Peyer's patch (tissue), 4 donors: ENCODE results near the gene RUBCN. TPM values are rescaled to one million over a fixed set of nuclear protein-coding genes. Genes with fewer than 3 reads are reported as not detected.

Experiments
- DNase-seq, 3 donors: peaks; one replicate each; pipeline ENCODE4 v3.0.0-alpha.2; 2017 to 2019
- H3K27ac ChIP-seq, 4 donors: fragments of 200-600 bp; sonication (generic); one replicate each; pipeline ENCODE4 v1.5.1; 2016 to 2019
- H3K27me3 ChIP-seq, 2 donors: fragments of 200-600 bp; sonication (generic); one replicate each; pipeline ENCODE4 v1.5.1; 2019
- H3K36me3 ChIP-seq, 3 donors: fragments of 200-600 bp; sonication (generic); one replicate each; pipeline ENCODE4 v1.5.1; 2016 to 2019
- H3K4me1 ChIP-seq, 4 donors: fragments of 200-600 bp; sonication (generic); one replicate each; pipeline ENCODE4 v1.5.1; 2016 to 2019
- H3K4me3 ChIP-seq, 4 donors: fragments of 200-600 bp; sonication (generic); 1 replicate in 3 of 4; 2 replicates in 1 of 4; pipeline ENCODE4 v1.5.1; 2016 to 2019; ENCODE audit warnings: mild to moderate bottlenecking in 1 of 4
- H3K9me3 ChIP-seq, 4 donors: fragments of 200-600 bp; sonication (generic); one replicate each; pipeline ENCODE4 v1.5.1; 2016 to 2019; ENCODE audit warnings: mild to moderate bottlenecking in 1 of 4
- POLR2A ChIP-seq, 2 donors: fragments of 450-650 bp; IDR thresholded peaks; one replicate each; pipeline ENCODE4 v1.5.1; 2017; ENCODE audit warnings: antibody characterized with exemption in 2 of 2, mild to moderate bottlenecking in 2 of 2, moderate library complexity in 2 of 2
- total RNA-seq, 4 donors: library from RNA; depleted of rRNA; stranded (reverse); fragments of >200 nt; gene quantifications; one replicate each; pipeline ENCODE4 v1.1.0, GENCODE V29; 2016
- TF ChIP-seq, protein P1 (sequence below), 6 experiments: fragments of 450-650 bp in 4 of 6; fragments of 200-600 bp in 2 of 6; sonication (generic) in 1 of 6; IDR thresholded peaks; one replicate each; pipeline ENCODE4 v1.5.1; 2017 to 2019; ENCODE audit warnings: antibody characterized with exemption in 6 of 6, mild to moderate bottlenecking in 3 of 6, moderate library complexity in 1 of 6

The RUBCN gene
- total RNA-seq, 4 donors from 2014 or later = 45.4 to 113 (median 48.2) TPM

DNA sequence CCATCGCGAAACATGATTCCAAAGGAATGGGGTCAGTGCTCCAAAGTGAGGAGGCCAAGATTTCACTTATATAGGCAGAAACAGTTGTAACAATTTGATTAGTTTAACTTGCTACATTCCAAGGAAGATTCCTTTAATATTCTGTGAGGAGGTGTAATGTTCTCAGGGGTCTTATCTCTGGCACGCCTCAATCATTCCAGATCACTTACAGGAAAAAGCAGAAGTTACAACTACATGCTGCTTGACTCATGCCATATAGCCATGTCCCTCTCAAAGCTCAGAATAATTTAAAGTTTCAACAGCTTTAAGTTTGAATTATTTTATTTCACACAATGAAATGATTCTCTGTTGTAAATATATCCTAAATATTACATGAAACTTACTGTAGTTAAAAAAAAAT, 9.5 kb upstream of the RUBCN start:
- Histone ChIP-seq H3K27ac (no peak overlapping the region), H3K9me3 (no peaks in the 10 kb centered on the region), H3K4me3 (no peak overlapping the region), H3K36me3 (no peaks in the 10 kb centered on the region), H3K4me1 (peaks cover 0 to 6% (median 0%) of the 10 kb centered on the region in 4 donors), H3K27me3 (no peaks in the 10 kb centered on the region)
- DNase-seq = no peak
- TF ChIP-seq POLR2A (IDR thresholded peaks at IDR 0.05) = no peak
- TF ChIP-seq, protein P1, sequence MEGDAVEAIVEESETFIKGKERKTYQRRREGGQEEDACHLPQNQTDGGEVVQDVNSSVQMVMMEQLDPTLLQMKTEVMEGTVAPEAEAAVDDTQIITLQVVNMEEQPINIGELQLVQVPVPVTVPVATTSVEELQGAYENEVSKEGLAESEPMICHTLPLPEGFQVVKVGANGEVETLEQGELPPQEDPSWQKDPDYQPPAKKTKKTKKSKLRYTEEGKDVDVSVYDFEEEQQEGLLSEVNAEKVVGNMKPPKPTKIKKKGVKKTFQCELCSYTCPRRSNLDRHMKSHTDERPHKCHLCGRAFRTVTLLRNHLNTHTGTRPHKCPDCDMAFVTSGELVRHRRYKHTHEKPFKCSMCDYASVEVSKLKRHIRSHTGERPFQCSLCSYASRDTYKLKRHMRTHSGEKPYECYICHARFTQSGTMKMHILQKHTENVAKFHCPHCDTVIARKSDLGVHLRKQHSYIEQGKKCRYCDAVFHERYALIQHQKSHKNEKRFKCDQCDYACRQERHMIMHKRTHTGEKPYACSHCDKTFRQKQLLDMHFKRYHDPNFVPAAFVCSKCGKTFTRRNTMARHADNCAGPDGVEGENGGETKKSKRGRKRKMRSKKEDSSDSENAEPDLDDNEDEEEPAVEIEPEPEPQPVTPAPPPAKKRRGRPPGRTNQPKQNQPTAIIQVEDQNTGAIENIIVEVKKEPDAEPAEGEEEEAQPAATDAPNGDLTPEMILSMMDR (IDR thresholded peaks at IDR 0.05) = no peak

DNA sequence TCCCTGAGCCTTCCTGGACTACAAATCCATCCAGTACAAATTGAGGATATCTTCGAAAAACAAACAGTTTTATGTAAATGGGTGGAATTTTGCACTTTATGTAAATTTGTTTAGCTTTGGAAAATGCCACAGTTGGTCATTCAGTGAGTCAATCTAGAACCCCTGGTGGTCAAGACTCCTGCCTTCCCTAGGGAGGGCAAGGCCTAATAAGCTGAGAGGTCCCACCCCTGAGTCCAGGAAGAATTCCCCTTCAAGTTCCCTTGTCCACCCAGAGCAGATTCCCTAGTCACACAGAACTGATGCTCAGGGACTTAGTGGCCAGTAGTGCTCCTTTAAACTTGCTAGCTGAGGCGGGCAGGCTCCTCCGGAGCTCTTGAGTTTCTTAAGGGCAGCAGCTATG, 6.1 kb upstream of the RUBCN start:
- DNase-seq = no peak
- peaks cover 0 to under 1% (median 0%) of the 10 kb centered on the region in 4 donors for H3K4me1 ChIP-seq
- TF ChIP-seq, protein P1 (IDR thresholded peaks at IDR 0.05) = no peak
- TF ChIP-seq POLR2A (IDR thresholded peaks at IDR 0.05) = no peak
- no peaks in the 10 kb centered on the region for H3K9me3 ChIP-seq
- no peaks in the 10 kb centered on the region for H3K27me3 ChIP-seq
- no peak overlapping the region for H3K27ac ChIP-seq
- no peaks in the 10 kb centered on the region for H3K36me3 ChIP-seq
- no peak overlapping the region for H3K4me3 ChIP-seq

DNA sequence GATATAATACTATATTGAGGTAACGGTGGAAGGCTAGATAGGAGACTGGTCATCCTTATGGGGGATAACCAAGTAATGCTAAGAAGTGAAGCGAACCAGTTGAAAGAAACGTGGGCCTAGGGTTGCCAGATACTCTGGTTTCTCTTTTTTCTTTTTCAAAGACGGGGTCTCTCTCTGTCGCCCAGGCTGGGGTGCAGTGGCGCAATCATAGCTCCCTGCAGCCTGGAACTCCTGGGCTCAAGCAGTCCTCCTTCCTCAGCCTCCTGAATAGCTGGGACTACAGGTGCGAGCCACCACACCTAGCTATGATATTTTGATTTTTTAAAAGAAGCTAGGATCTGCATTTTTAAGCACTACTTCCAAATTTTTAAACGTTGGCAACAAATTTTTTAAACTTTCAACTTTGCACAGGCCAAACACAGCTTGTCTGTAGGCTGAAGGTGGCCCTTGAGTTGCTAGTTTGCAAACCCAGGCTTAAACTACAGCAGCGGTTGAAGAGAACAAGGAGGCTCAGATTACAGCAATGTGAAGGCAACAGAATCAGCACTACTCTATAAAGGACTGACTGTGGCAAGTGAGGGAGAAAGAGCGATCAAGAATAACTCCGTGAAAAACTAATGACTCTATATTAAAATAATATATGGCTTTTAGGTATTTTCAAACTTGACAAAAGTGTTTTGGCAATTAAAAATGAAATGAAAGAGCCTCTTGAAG, 1.2 kb upstream of the RUBCN start:
- Histone ChIP-seq H3K36me3 (no peaks in the 10 kb centered on the region), H3K4me3 (peak overlapping the region in 3 of 4 donors; percentile 74 to 88 (median 76)), H3K4me1 (peaks cover 0 to 18% (median 10%) of the 10 kb centered on the region in 4 donors), H3K27me3 (no peaks in the 10 kb centered on the region), H3K27ac (peak overlapping the region in 3 of 4 donors; percentile 81 to 95 (median 84)), H3K9me3 (no peaks in the 10 kb centered on the region)
- DNase-seq = no peak
- no peak for TF ChIP-seq POLR2A (IDR thresholded peaks at IDR 0.05)
- TF ChIP-seq, protein P1 (IDR thresholded peaks at IDR 0.05) = no peak

DNA sequence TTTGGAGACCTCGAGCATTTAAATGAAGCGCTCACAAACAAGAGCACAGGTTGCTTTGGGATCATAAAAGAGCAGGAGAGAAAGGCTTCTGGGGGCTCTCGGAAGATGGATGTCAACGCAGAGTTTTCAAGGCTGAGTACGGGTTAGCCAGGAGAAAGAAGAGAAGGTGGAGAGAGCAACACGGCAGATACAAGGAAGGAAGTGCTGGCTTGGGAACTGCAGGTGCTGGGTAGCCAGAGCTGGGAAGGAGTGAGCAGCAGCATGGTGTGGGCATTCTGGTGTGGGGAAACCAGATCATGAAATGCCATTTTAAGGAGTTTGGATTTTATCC, 580 bp upstream of the RUBCN start:
- TF ChIP-seq, protein P1 (IDR thresholded peaks at IDR 0.05) = no peak
- TF ChIP-seq POLR2A (IDR thresholded peaks at IDR 0.05) = no peak
- no peaks in the 10 kb centered on the region for H3K9me3 ChIP-seq
- peak overlapping the region; percentile 74 to 94 (median 82) for H3K4me3 ChIP-seq
- DNase-seq = no peak
- H3K4me1 ChIP-seq = peaks cover 0 to 18% (median 10%) of the 10 kb centered on the region in 4 donors
- no peaks in the 10 kb centered on the region for H3K36me3 ChIP-seq
- peak overlapping the region; percentile 73 to 95 (median 82) for H3K27ac ChIP-seq
- H3K27me3 ChIP-seq = no peaks in the 10 kb centered on the region

DNA sequence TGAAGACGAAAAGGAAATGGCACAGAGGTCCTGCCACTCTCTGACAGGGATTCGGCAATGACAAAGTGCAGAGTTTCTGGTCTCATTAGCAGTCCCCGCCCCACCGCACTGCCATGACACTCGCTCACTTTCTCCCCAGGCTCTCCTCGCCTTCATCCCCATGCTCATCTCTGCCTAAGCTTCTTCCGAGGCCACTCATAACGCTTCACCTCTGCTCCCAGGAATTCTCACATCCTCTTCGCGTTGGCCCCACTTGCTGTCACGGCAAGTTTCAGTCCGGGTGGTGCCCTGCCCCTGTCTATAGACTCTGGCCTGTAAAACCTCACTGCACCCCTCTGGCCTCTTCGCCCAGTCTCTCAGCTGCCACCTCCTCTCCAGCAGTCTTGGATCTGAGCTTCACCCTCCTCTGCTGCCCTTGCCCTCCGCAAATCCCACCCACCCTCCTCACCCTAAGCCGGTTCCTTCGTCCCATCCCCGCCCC, 654 bp downstream of the RUBCN start:
- H3K27me3 ChIP-seq = no peaks in the 10 kb centered on the region
- TF ChIP-seq, protein P1 (IDR thresholded peaks at IDR 0.05) = no peak
- no peak for TF ChIP-seq POLR2A (IDR thresholded peaks at IDR 0.05)
- H3K4me1 ChIP-seq = peaks cover 0 to 18% (median 10%) of the 10 kb centered on the region in 4 donors
- DNase-seq = peak in 2 of 3 donors; percentile 66 to 70
- H3K36me3 ChIP-seq = no peaks in the 10 kb centered on the region
- peak overlapping the region; percentile 81 to 95 (median 88) for H3K27ac ChIP-seq
- H3K4me3 ChIP-seq = peak overlapping the region; percentile 74 to 94 (median 82)
- H3K9me3 ChIP-seq = no peaks in the 10 kb centered on the region
